Stomach (tissue), 19 donors: ENCODE data around the gene OR6F1. TPM values are rescaled to one million over a fixed set of nuclear protein-coding genes. Genes with fewer than 3 reads are reported as not detected.
"Not testable (repeated sequence)": the region's sequence is repeated elsewhere in the genome, so short reads cannot be mapped to it uniquely, and the experiment has no call there.

ENCODE experiments used
- DNase-seq, 2 donors: peaks; one replicate each; pipeline versions ENCODE4 v3.0.0 to v3.0.0-alpha.2; 2013 to 2019
- H3K27ac ChIP-seq, 5 donors: fragments of 200-600 bp in 4 of 5; sonication (generic) in 4 of 5; one replicate each; pipeline ENCODE4 v1.5.1; 2013 to 2019; ENCODE audit warnings: mild to moderate bottlenecking in 1 of 5, moderate library complexity in 1 of 5
- H3K27me3 ChIP-seq, 3 donors: fragments of 200-600 bp; sonication (generic); one replicate each; pipeline ENCODE4 v1.5.1; 2017 to 2019; ENCODE audit warnings: mixed run types in 1 of 3
- H3K36me3 ChIP-seq, 4 donors: fragments of 200-600 bp; sonication (generic); 1 replicate in 3 of 4; 2 replicates in 1 of 4; pipeline ENCODE4 v1.5.1; 2016 to 2019
- H3K4me1 ChIP-seq, 4 donors: fragments of 200-600 bp; sonication (generic); one replicate each; pipeline ENCODE4 v1.5.1; 2016 to 2019
- H3K4me3 ChIP-seq, 4 donors: fragments of 200-600 bp; sonication (generic) in 3 of 4; one replicate each; pipeline ENCODE4 v1.5.1; 2016 to 2019; ENCODE audit warnings: mild to moderate bottlenecking in 1 of 4
- H3K9me3 ChIP-seq, 4 donors: fragments of 200-600 bp; sonication (generic); one replicate each; pipeline ENCODE4 v1.5.1; 2016 to 2019
- EP300 ChIP-seq: sonication (generic); formaldehyde crosslinking; IDR thresholded peaks from one replicate; pipeline ENCODE4 v1.6.1; 2017; ENCODE audit warnings: antibody characterized with exemption
- POLR2A ChIP-seq, 4 donors: fragments of 450-650 bp; IDR thresholded peaks; one replicate each; pipeline ENCODE4 v1.6.1; 2016; ENCODE audit warnings: antibody characterized with exemption in 4 of 4, control low read depth in 2 of 4, mild to moderate bottlenecking in 1 of 4, moderate library complexity in 1 of 4
- POLR2AphosphoS5 ChIP-seq, 3 donors: sonication (generic); formaldehyde crosslinking; IDR thresholded peaks; one replicate each; pipeline ENCODE4 v1.6.1; 2016; ENCODE audit warnings: antibody characterized with exemption in 3 of 3
- WGBS, 5 donors: extraction: QIAGEN DNeasy Blood & Tissue Kit in 3 of 5; methylation state at CpG; one replicate each; pipeline versions ENCODE4 v1.1.5 to v1.1.7; 2013 to 2018; 5-methylcytosine and 5-hydroxymethylcytosine counted together
- intact Hi-C: fragments of 100-400 bp; cut with DNase I; formaldehyde crosslinking; loops from one replicate; pipeline ENCODE4 v1.15.1; 2023; ENCODE audit warnings: low total_unique reads
- long read RNA-seq, 10 donors: transcript quantifications; one replicate each; lab custom pipeline, GENCODE V29; 2026
- polyA plus RNA-seq, 3 donors: library from polyadenylated mRNA; stranded (reverse); fragments of 200-250 nt; gene quantifications; one replicate each; pipeline ENCODE4 v1.2.3, GENCODE V29; 2013
- total RNA-seq, 5 donors: library from RNA; depleted of rRNA; stranded (reverse); fragments of >200 nt; gene quantifications; one replicate each; pipeline versions ENCODE4 v1.1.0 to v1.2.3, GENCODE V29; 2014 to 2016
- TF ChIP-seq, protein P1 (sequence below), 7 experiments: fragments of 450-650 bp in 4 of 7; fragments of 200-600 bp in 3 of 7; sonication (generic) in 3 of 7; IDR thresholded peaks; one replicate each; pipeline ENCODE4 v1.5.1; 2016 to 2019; ENCODE audit warnings: antibody characterized with exemption in 7 of 7, control low read depth in 2 of 7, mild to moderate bottlenecking in 1 of 7
- donor health status: healthy with polysubstance abuse.
- donor health status: Bipolar disorder and iron deficiency.
- donor health status: healthy.

The OR6F1 gene
- total RNA-seq, result not detected
- not detected for polyA plus RNA-seq
- long read RNA-seq, donor 1, result 0 reads
- long read RNA-seq, donor 2, result 0 reads
- long read RNA-seq, donor 3, result 0 reads
- long read RNA-seq, donor 4, result 0 reads
- long read RNA-seq, donor 5, result 0 reads
- long read RNA-seq, donor 6, result 0 reads
- long read RNA-seq, donor 7, result 0 reads
- long read RNA-seq, donor 8, result 0 reads
- long read RNA-seq, donor 9, result 0 reads
- long read RNA-seq, donor 10, result 0 reads

DNA sequence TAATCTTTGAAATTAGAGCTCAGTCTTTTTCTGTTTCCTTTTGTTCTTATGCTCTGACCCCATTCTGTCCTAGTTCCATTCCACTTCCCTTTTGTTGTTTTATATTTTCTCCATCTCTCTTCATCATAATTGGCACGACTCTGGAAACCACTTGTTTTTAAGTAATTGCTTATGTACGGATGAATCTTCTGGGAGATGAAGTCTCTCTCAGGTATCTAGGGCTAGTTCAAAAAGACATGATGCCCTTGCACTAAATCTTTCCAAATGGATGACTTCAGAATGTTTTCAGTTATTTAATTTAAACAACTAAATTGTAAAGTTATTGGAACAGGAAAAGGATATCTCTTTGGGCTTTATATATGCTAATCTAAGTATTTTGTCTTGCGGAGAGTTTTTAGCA, at the start of gene OR6F1:
Gene OR6F1, minus strand, starts transcription at position 101 of the 400 bp plus-strand sequence. CDS start 3,891 bp downstream, outside the sequence.
- Histone ChIP-seq H3K4me3 (no peak within 1 kb of the TSS), H3K4me1 (no peaks in the 10 kb centered on the region), H3K9me3 (peaks cover 0 to 10% (median 7%) of the 10 kb centered on the region in 4 donors), H3K36me3 (no peaks in the 10 kb centered on the region), H3K27me3 (no peaks in the 10 kb centered on the region), H3K27ac (no peak within 1 kb of the TSS)
- TF ChIP-seq POLR2AphosphoS5 (IDR thresholded peaks at IDR 0.05), result no peak
- no peak for TF ChIP-seq POLR2A (IDR thresholded peaks at IDR 0.05)
- TF ChIP-seq EP300, result no peak
- TF ChIP-seq, protein P1, sequence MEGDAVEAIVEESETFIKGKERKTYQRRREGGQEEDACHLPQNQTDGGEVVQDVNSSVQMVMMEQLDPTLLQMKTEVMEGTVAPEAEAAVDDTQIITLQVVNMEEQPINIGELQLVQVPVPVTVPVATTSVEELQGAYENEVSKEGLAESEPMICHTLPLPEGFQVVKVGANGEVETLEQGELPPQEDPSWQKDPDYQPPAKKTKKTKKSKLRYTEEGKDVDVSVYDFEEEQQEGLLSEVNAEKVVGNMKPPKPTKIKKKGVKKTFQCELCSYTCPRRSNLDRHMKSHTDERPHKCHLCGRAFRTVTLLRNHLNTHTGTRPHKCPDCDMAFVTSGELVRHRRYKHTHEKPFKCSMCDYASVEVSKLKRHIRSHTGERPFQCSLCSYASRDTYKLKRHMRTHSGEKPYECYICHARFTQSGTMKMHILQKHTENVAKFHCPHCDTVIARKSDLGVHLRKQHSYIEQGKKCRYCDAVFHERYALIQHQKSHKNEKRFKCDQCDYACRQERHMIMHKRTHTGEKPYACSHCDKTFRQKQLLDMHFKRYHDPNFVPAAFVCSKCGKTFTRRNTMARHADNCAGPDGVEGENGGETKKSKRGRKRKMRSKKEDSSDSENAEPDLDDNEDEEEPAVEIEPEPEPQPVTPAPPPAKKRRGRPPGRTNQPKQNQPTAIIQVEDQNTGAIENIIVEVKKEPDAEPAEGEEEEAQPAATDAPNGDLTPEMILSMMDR (IDR thresholded peaks at IDR 0.05), result no peak
- WGBS, 5 donors, result 82 to 91% (median 86%) methylated on average over 3 of the region's 3 CpGs
- intact Hi-C loops, result no loop called here
- no peak for DNase-seq

DNA sequence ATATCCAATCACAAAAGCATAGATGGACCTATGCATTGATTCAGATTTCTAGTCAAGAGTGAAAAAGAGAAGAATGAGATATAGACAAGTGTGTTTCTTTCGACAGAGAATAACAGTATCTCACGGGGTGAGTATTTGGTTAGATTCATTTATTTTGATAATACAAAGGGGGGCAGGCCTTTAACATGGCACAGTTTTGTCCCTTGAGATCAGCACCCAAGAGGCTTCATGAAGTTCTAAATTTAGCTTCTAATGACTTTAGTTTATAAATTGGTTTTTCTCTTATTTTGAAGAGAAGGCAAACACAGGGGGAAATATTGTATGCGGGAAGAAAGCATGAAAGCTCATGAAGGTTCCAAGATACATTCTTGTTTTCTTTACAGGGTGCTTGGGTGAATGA, 44.0 kb upstream of the OR6F1 start, which contains the start of gene OR1C1:
Gene OR1C1, minus strand, starts transcription at position 101 of the 400 bp plus-strand sequence. CDS start 2,150 bp downstream, outside the sequence.
- H3K4me3 ChIP-seq, result no peak within 1 kb of the TSS
- peaks cover 0 to 4% (median 0%) of the 10 kb centered on the region in 4 donors for H3K9me3 ChIP-seq
- H3K36me3 ChIP-seq, result no peaks in the 10 kb centered on the region
- no peak for DNase-seq
- H3K27ac ChIP-seq, result no peak within 1 kb of the TSS
- intact Hi-C loops, result no loop called here
- 83 to 93% (median 91%) methylated on average over 3 of the region's 3 CpGs for WGBS, 5 donors
- no peak for TF ChIP-seq POLR2A (IDR thresholded peaks at IDR 0.05)
- TF ChIP-seq EP300, result no peak
- TF ChIP-seq, protein P1 (IDR thresholded peaks at IDR 0.05), result no peak
- TF ChIP-seq POLR2AphosphoS5 (IDR thresholded peaks at IDR 0.05), result no peak
- H3K4me1 ChIP-seq, result no peaks in the 10 kb centered on the region
- H3K27me3 ChIP-seq, result no peaks in the 10 kb centered on the region

DNA sequence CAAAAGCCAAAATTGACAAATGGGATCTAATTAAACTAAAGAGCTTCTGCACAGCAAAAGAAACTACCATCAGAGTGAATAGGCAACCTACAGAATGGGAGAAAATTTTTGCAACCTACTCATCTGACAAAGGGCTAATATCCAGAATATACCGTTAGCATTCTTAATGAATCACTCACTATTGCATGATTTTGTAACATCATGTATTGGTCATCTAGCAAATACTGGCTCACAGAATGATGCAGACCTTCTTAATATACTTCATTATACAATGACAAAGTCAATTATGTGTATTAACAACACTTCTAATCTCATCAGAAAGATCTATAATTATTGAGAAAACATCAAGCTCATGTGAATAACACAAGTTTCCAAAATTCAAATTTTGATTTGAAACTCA, 37.9 kb upstream of the OR6F1 start:
- H3K4me1 ChIP-seq, H3K36me3 ChIP-seq, intact Hi-C loops, H3K27ac ChIP-seq, H3K27me3 ChIP-seq, DNase-seq, H3K4me3 ChIP-seq: not testable (repeated sequence)
- H3K9me3 ChIP-seq, result peaks cover 0 to 23% (median 13%) of the 10 kb centered on the region in 4 donors
- WGBS, 5 donors, result 85 to 100% (median 92%) methylated on average over 1 of the region's 1 CpG

DNA sequence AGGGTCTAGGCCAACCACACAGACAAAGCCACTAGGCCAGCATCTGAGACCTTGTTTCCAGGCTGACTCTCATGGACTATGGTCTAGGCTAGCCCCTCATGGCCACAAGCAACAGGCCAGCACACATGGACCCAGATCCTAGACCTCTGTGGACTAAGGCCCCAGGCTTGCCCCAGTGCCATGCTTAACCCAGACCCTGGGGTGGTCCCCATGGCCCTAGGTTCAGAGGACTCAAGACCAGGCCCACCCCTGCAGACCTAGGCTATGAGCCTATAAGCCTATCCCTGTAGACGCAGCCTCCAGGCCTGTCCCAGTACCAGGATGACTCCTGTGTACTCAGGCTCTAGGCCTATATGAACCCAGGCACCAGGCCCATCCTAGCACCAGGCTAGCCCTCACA, 33.4 kb upstream of the OR6F1 start:
- H3K9me3 ChIP-seq, result peaks cover 0 to 29% (median 18%) of the 10 kb centered on the region in 4 donors
- no peak overlapping the region for H3K27ac ChIP-seq
- H3K4me3 ChIP-seq, result no peak overlapping the region
- DNase-seq, result no peak
- H3K36me3 ChIP-seq, result no peaks in the 10 kb centered on the region
- no peaks in the 10 kb centered on the region for H3K4me1 ChIP-seq
- WGBS, 5 donors, result 91 to 100% (median 98%) methylated on average over 1 of the region's 1 CpG; no CpG with 5 or more reads in 1 of the 5 donors
- H3K27me3 ChIP-seq, result no peaks in the 10 kb centered on the region
- intact Hi-C loops, result no loop called here
- TF ChIP-seq EP300 (no peak), POLR2A (IDR thresholded peaks at IDR 0.05) (no peak), POLR2AphosphoS5 (IDR thresholded peaks at IDR 0.05) (no peak)
- TF ChIP-seq, protein P1 (IDR thresholded peaks at IDR 0.05), result no peak

DNA sequence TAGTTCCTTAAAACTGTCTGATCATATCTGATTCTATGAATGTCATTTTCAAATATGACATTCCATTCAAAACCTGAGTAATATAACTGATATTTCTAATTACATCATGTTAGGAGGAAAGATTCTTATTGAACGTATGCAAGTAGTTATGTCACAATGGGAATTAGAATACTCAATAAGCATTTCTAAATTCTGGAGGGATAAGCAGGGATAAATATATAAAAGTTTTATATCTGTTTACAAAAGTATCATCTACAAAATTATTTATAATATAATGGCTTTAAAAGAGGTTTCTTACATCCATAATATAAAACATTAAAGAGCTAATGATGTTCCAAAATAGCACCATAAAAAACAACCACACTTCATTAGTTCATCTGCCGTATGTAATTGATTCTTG, 31.6 kb upstream of the OR6F1 start, which contains the start of gene OR14A2:
Gene OR14A2, minus strand, starts transcription at position 101 of the 400 bp plus-strand sequence.
- Histone ChIP-seq H3K27ac (no peak within 1 kb of the TSS), H3K36me3 (no peaks in the 10 kb centered on the region), H3K9me3 (peaks cover 0 to 33% (median 18%) of the 10 kb centered on the region in 4 donors), H3K4me1 (no peaks in the 10 kb centered on the region), H3K27me3 (no peaks in the 10 kb centered on the region), H3K4me3 (no peak within 1 kb of the TSS)
- 87 to 94% (median 93%) methylated on average over 2 of the region's 2 CpGs for WGBS, 5 donors
- DNase-seq, result no peak
- intact Hi-C loops, result no loop called here
- TF ChIP-seq POLR2AphosphoS5 (IDR thresholded peaks at IDR 0.05) (no peak), EP300 (no peak), POLR2A (IDR thresholded peaks at IDR 0.05) (no peak)
- TF ChIP-seq, protein P1 (IDR thresholded peaks at IDR 0.05), result no peak
